ENCODE data around the gene ATRN. TPM values are rescaled to one million over a fixed set of nuclear protein-coding genes. Genes with fewer than 3 reads are reported as not detected.

The ATRN gene
- total and polyA plus RNA-seq, 2 donors (not counting 3 experiments of a cell fraction or from before 2014, with no cell fraction given): 32.3 to 33.1 TPM

DNA sequence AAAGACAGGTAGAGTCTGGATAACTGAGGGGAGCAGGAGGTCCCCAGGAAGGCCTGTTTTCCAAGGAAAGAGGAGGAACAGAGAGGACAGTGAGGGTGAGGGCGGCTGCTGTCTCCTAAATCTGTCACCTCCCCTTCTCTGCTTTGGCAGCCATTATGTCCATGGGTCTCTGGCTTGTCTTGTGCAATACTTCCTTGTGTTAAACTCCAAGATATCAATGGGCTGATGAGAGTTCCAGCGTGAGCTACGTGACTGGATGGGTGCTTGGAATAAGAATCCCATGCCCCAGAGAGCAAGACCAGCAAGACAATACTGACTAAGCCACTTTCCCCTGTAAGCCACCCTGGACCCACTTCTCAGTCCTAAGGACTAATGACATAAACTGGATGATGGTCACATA, 37.1 kb upstream of the ATRN start:
- H3K4me2 ChIP-seq (ENCODE audit: insufficient read depth, low read length): no peak overlapping the region
- H2AFZ ChIP-seq (ENCODE audit: low read depth, low read length): no peak overlapping the region
- H3K36me3 ChIP-seq (ENCODE audit: control insufficient read depth in 2 of 2, extremely low read depth in 1 of 2, insufficient read depth in 2 of 2, low read length in 2 of 2): no peaks in the 10 kb centered on the region
- FAIRE-seq (no peak), DNase-seq (ENCODE audit: low read depth, low spot score) (no peak)
- no peaks in the 10 kb centered on the region for H3K79me2 ChIP-seq (ENCODE audit: control insufficient read depth, insufficient read depth, low read length)
- no peak overlapping the region for H3K27ac ChIP-seq (ENCODE audit: insufficient read depth, low read depth, low read length)
- peaks cover 0 to 3% of the 10 kb centered on the region in 2 experiments for H3K27me3 ChIP-seq (ENCODE audit: control insufficient read depth in 2 of 2, insufficient read depth in 2 of 2, low read length in 2 of 2)
- no peaks in the 10 kb centered on the region for H3K4me1 ChIP-seq (ENCODE audit: control insufficient read depth, extremely low read depth, insufficient read depth, low read length)
- no peak overlapping the region for H3K9ac ChIP-seq (replicated peaks; ENCODE audit: extremely low read depth, insufficient read depth, low read length)
- POLR2A ChIA-PET: no interaction called here
- CTCF ChIA-PET: no interaction called here
- no peak overlapping the region for H3K4me3 ChIP-seq (replicated peaks in 1 of 3; ENCODE audit: insufficient read depth in 1 of 3, low read depth in 1 of 3, low read length in 3 of 3)
- no peaks in the 10 kb centered on the region for H3K9me1 ChIP-seq (replicated peaks; ENCODE audit: control insufficient read depth, extremely low read depth, insufficient read depth, low read length)
- no peaks in the 10 kb centered on the region for H4K20me1 ChIP-seq (replicated peaks; ENCODE audit: control insufficient read depth, extremely low read depth, insufficient read depth, low read length)
- no peak for TF ChIP-seq POLR2AphosphoS5 (IDR thresholded peaks at IDR 0.05; ENCODE audit: insufficient read depth, low read depth, low read length)
- TF ChIP-seq MYC (IDR thresholded peaks at IDR 0.05; ENCODE audit: low read depth, low read length): no peak
- no peak for TF ChIP-seq GATA2 (IDR thresholded peaks at IDR 0.05; ENCODE audit: insufficient read depth, insufficient read length, low read depth, low read length)
- TF ChIP-seq, protein P1, sequence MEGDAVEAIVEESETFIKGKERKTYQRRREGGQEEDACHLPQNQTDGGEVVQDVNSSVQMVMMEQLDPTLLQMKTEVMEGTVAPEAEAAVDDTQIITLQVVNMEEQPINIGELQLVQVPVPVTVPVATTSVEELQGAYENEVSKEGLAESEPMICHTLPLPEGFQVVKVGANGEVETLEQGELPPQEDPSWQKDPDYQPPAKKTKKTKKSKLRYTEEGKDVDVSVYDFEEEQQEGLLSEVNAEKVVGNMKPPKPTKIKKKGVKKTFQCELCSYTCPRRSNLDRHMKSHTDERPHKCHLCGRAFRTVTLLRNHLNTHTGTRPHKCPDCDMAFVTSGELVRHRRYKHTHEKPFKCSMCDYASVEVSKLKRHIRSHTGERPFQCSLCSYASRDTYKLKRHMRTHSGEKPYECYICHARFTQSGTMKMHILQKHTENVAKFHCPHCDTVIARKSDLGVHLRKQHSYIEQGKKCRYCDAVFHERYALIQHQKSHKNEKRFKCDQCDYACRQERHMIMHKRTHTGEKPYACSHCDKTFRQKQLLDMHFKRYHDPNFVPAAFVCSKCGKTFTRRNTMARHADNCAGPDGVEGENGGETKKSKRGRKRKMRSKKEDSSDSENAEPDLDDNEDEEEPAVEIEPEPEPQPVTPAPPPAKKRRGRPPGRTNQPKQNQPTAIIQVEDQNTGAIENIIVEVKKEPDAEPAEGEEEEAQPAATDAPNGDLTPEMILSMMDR (IDR thresholded peaks at IDR 0.05; ENCODE audit: extremely low read depth in 1 of 2, insufficient read depth in 1 of 2, low read depth in 1 of 2, low read length in 2 of 2): no peak
- TF ChIP-seq, protein P2, sequence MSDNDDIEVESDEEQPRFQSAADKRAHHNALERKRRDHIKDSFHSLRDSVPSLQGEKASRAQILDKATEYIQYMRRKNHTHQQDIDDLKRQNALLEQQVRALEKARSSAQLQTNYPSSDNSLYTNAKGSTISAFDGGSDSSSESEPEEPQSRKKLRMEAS (IDR thresholded peaks at IDR 0.05; ENCODE audit: insufficient read depth, insufficient read length): no peak
- no peak for TF ChIP-seq JUN (IDR thresholded peaks at IDR 0.05; ENCODE audit: borderline replicate concordance, insufficient read depth, insufficient read length, low read depth)
- no peak for TF ChIP-seq FOS (IDR thresholded peaks at IDR 0.05; ENCODE audit: borderline replicate concordance, insufficient read depth, low read length)
- TF ChIP-seq POLR2A (IDR thresholded peaks at IDR 0.05; ENCODE audit: low read depth, low read length): no peak
- intact Hi-C loops (cut with micrococcal nuclease): no loop called here
- no peaks in the 10 kb centered on the region for H3K9me3 ChIP-seq (replicated peaks; ENCODE audit: control insufficient read depth, insufficient read depth, low read length)
- dilution Hi-C loops (cut with MboI; ENCODE audit: extremely low pct_ligation_motif_present, low sequenced_read_pairs): no loop called here
- BruUV-seq (replicated peaks): no TSS peak
